ENCODE results near the gene ISG15. TPM values are rescaled to one million over a fixed set of nuclear protein-coding genes. Genes with fewer than 3 reads are reported as not detected.

Gene ISG15
- total and polyA plus RNA-seq, 2 of the 13 experiments (the other 11 are each of a cell fraction or from before 2014, with no cell fraction given) = 42.1 to 54.9 TPM

GRCh38 chr1:1004780-1005697 is 8.3 kb upstream of the ISG15 start (continued):
- TF ChIP-seq ZNF557 (CRISPR knock-in tag; IDR thresholded peaks at IDR 0.05) (no peak), DZIP1 (CRISPR knock-in tag; IDR thresholded peaks at IDR 0.05) (0 out of 2 replicates have a peak, but pooled peaks have one; percentile 44), RFX5 (IDR thresholded peaks at IDR 0.05; ENCODE audit: low read depth, low read length) (no peak), SIN3A (IDR thresholded peaks at IDR 0.05; ENCODE audit: borderline replicate concordance, low read depth, low read length) (peak; percentile 54; the same call in 1 of the 2 replicates), USF2 (IDR thresholded peaks at IDR 0.05; ENCODE audit: low read depth, low read length) (no peak), USF2 (CRISPR knock-in tag; IDR thresholded peaks at IDR 0.05; ENCODE audit: borderline replicate concordance) (no peak), SOX5 (CRISPR knock-in tag; IDR thresholded peaks at IDR 0.05; ENCODE audit: borderline replicate concordance) (no peak), ZNF431 (CRISPR knock-in tag; IDR thresholded peaks at IDR 0.05; ENCODE audit: borderline replicate concordance, low read depth) (no peak), TERF1 (CRISPR knock-in tag; IDR thresholded peaks at IDR 0.05) (no peak), ARID3A (IDR thresholded peaks at IDR 0.05; ENCODE audit: low read depth, low read length) (no peak), RBFOX2 (IDR thresholded peaks at IDR 0.05; ENCODE audit: low read depth, low read length) (peak; percentile 37; the same call in 1 of the 2 replicates), ZBTB44 (CRISPR knock-in tag; IDR thresholded peaks at IDR 0.05) (no peak), FOSL2 (CRISPR knock-in tag; IDR thresholded peaks at IDR 0.05) (0 out of 2 replicates have a peak, but pooled peaks have one; percentile 42), ZNF326 (CRISPR knock-in tag; IDR thresholded peaks at IDR 0.05; ENCODE audit: borderline replicate concordance) (no peak), SNAI1 (CRISPR knock-in tag; IDR thresholded peaks at IDR 0.05; ENCODE audit: borderline replicate concordance) (no peak), SUZ12 (IDR thresholded peaks at IDR 0.05; ENCODE audit: low read depth, low read length) (no peak), REL (CRISPR knock-in tag; conservative IDR thresholded peaks at IDR 0.05) (no peak; the same call in 1 of the 2 replicates)

Measured in HepG2 (cell line).